Measurements from ENCODE around the gene SRPK3.
"Not testable (repeated sequence)": the region's sequence is repeated elsewhere in the genome, so short reads cannot be mapped to it uniquely, and the experiment has no call there.

The SRPK3 gene, protein sequence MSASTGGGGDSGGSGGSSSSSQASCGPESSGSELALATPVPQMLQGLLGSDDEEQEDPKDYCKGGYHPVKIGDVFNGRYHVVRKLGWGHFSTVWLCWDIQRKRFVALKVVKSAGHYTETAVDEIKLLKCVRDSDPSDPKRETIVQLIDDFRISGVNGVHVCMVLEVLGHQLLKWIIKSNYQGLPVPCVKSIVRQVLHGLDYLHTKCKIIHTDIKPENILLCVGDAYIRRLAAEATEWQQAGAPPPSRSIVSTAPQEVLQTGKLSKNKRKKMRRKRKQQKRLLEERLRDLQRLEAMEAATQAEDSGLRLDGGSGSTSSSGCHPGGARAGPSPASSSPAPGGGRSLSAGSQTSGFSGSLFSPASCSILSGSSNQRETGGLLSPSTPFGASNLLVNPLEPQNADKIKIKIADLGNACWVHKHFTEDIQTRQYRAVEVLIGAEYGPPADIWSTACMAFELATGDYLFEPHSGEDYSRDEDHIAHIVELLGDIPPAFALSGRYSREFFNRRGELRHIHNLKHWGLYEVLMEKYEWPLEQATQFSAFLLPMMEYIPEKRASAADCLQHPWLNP

DNA sequence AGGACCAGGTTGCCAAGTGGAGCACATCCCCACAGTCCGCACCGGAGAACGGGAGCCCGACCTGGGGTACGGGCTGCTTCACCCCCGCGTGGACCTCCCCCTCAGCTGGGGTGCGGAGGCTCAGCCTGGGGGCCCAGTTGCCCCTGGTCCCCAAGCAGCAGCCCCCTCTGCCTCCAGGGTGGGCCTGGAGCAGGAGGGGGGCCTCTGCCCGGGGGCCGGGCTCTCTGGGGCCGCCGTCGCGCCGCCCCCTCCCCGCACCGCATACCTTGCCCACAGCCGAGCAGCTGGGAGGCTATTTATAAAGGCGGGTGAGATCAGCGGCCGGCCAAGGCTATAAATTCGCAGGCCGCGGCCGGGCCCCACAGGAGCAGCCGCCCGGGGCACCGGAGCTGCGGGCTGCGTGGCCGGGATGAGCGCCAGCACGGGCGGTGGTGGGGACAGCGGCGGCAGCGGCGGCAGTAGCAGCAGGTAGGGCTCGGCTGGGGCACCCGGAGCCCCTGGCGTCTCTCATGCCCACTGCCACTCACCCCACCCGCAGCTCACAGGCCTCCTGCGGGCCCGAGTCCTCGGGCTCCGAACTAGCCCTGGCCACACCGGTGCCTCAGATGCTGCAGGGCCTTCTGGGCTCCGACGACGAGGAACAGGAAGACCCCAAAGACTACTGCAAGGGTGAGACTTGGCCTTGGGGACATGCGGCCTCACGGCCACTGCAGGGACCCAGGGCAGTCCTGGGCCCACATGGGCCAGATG lies at the start of gene SRPK3:
SRPK3 (plus strand) TSS at position 364 of the 750 bp plus-strand sequence; CDS start at position 410, 46 bp downstream.
- no peak for DNase-seq (ENCODE audit: low spot score)

DNA sequence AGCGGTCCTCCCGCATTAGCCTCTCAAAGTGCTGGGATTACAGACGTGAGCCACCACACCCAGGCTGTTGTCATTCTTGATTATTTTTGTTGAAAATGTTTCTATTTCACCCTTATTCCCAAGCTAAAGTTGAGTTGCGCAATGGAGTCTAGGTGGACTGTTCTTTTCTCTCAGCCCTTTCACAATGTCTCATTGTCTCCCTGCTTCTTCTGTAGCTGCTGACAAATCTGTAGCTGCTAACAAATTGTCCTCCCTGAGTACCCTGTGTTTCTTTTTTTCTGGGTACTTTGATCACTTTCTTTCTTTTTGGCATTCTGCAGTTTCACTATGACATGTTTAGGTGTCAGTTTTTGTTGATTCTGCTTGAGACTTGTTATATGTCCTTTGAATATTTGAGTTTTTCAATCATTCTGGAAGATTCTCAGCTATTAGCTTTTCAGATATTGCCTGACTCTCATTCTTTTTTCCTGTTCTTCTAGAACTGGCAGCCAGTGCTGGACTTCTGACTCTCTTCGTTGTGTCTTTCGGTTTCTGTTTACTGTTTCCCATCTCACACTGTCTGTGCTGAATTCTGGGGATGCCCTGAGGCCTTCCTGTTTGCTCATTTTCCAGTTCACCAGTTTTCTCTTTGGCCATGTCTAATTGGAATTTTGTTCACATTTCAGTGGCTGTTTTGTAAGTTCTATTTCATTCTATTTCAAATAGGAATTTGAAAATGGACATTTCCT lies 49.6 kb upstream of the SRPK3 start:
- peak; percentile 66 for DNase-seq (ENCODE audit: low spot score)

DNA sequence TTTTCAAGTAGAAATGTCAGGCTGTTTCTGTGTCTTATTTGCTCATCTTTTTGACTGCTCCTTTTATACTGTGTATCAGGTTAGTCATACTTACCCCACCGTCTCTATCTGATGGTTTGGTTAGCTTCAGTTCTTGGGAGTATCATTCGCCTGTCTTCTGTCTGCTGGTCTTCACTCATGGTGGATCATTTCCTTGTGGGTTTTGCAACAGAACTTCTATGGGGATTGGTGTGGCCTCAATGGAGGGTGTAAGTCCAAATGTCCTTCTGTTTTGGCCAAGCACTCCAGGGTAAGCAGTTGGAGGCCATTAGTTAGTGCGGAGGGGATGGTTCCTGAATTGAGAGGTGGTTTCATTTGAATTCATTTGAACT lies 49.0 kb upstream of the SRPK3 start:
- DNase-seq (ENCODE audit: low spot score) = no peak

DNA sequence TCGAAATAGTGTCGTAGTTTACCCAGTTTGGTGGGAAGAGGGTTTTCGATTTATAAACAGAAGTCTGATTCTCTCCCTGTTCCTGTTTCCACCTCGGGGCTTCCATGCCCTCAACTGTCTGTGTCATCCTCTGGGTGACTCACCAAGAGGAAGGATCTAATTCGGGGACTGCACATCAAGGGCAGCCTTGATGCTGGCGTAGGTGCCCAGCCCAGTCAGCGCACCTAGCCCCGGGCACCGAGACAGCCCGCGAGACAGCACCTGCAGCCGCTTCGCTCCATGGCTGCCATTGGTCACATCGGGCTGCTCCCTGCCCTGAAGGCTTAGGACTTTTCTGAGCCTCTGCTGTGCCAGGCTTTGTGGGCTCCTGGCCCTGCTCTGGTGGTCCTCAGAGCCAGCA lies 48.4 kb upstream of the SRPK3 start:
- no peak for DNase-seq (ENCODE audit: low spot score)

DNA sequence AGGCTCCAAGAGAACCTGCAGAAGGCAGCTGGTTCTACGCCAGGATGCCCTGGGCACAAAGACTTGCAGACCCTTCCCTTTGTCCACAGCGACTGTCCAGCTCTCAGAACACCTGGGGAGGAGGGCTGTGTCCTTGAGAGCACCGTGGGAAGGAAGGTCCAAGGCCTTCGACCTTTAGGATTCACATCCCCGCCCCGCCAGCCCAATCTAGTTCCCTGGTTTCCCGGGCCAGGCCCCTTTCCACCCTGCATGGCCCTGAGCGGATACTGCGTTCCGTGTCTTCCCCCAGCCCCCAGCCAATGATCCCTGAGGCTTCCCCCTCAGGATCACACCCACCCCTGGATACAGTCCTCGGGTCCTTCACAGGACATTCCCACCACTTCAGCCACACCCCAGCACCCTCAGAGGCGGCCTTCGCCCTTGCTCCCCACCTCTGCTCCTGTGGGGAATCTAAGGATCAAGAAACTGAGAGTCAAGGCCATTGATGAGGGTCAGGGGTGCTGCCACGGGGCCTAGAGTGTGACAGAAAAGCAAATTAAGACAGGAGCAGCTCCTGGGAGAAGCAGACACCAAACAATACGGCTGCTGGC lies 47.1 kb upstream of the SRPK3 start:
- DNase-seq (ENCODE audit: low spot score) = no peak

DNA sequence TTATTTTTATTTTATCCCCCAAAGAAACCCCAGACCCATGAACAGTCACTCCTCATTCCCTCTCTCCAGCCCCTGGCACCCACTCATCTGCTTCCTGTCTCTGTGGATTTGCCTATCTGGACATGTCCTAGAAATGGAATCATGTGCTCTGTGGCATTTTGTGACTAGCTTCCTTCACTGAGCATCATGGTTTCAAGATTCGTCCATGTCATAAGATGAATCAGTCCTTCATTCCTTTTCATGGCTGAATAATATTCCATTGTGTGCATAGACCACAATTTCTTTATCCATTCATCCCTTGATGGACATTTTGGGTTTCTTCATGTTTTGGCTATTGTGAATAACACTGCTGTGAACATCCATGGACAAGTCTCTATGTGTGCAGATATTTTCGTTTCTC lies 46.0 kb upstream of the SRPK3 start:
- no peak for DNase-seq (ENCODE audit: low spot score)

DNA sequence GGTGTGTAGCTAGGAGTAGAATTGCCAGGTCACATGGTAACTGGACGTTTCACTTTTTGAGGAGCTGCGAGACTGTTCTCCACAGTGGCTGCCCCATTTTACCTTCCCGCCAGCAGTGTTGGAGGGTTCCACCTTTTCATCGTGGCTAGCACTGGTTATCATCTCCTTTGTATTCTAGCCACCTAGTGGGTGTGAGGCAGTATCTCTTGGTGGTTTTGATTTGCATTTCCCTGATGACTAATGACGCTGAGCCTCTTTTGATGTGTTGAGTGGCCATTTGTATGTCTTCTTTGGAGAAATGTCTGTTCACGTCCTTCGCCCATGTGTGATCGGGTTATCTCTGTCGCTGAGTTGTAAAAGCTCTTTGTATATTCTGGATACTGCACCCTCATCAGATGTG lies 45.6 kb upstream of the SRPK3 start:
- no peak for DNase-seq (ENCODE audit: low spot score)

DNA sequence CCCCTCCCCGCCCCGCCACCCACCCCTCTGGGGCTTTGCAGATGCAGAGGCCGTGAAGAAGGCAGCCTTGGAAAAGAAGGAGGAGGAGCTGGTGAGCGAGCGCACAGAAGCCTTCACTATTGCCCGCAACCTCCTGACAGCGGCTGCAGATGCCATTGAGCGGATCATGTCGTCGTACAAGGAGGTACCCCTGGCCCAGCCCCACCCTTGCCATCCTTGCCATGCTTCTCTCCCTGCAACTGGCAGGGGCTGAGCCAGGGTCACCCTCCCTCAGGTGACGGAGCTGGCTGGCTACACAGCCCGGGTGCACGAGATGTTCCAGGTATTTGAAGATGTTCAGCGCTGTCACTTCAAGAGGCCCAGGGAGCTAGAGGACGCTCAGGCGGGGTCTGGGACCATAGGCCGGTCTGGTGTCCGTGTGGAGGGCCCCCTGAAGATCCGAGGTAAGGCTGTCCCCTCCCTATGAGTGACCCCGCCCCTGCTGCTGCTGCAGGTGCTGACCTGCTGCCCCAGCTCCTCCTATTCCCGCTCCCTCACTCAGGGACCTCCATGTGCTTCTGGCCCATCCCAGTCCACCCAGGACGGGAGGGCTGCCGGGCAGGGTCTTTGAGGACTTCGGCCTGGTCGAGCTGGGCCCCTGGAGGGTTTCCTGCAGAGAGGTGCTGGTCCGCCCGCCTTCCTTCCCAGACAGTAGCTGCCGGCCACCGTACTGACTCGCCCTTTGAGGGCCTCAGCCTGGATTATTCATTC lies 44.6 kb upstream of the SRPK3 start:
- DNase-seq (ENCODE audit: low spot score) = no peak

DNA sequence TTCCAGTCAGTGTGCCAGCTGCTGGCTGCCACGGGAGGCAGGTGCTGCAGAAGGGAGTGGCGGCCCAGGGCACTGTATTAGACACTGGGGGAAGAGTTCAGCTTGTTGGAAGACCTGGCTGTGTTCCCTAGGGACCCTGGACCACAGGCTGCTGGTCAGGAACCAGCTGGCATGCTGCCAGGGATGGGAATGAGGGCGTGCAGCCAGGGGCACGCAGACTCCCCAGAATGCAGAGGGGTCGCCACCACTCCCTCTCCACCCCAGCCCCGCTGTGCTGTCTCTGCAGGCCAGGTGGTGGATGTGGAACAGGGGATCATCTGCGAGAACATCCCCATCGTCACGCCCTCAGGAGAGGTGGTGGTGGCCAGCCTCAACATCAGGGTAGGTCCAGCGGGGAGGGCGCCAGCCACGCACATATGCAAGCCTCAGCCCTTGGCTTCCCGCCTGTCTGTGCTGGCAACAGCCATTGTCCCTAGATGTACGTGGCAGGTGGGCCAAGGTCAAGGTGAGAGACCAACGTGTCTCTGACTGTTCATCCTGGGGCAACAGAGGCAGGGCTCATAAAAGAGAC lies 43.9 kb upstream of the SRPK3 start:
- DNase-seq (ENCODE audit: low spot score) = no peak

DNA sequence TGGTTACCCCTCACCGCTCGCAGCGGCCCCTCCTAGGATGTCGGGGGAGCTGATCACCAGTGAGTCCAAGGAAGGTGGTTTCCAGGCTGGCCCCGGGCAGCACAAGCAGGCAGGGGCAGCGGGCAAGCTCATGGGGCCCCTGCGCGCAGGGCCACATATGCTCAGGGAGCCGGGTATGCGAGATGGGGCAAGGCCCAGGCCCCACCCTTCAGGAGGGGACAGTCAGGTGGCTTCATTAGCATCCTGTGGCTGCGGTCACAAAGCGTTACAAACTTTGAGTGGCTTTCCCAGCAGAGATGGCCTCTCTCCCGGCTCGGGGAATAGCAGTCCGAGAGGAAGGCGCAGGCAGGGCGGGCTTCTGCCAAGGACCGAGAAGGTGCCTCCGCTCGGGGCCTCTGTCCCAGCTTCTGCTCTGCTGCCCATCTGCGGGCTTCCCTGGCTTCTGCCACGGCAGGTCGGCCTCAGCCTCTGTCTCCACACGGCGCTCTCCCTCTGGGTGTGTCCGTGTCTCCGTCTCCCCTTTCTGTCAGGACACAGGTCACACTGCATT lies 42.7 kb upstream of the SRPK3 start:
- no peak for DNase-seq (ENCODE audit: low spot score)

DNA sequence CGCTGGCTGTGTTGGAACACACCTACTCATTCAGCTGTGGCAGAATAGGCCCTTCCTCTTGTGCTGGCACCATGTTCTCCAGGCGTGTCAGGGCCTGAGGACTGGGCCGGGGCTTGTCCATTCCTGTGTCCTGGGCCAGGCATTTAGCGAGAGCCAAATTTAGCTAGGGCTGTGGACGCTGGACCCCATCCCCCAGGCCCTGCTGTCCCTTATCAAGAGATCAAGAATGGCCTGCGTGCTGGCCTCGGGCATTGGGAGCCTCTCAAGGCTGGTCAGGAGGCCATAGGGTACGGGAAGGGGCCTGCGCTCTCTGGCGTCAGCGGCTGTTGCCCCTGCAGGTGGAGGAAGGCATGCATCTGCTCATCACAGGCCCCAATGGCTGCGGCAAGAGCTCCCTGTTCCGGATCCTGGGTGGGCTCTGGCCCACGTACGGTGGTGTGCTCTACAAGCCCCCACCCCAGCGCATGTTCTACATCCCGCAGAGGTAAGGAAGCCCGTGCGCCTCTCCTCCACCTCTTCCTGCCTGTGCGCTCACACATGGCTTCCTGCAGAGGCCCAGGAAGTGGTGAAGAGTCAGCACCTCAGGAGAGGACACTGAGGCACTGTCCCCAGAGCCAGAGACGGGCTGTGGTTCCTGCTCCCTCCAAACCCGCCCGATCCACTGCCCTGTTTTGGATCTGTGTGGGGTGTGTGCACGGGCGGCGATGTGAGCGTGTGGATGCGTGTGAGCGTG lies 40.9 kb upstream of the SRPK3 start:
- no peak for DNase-seq (ENCODE audit: low spot score)

DNA sequence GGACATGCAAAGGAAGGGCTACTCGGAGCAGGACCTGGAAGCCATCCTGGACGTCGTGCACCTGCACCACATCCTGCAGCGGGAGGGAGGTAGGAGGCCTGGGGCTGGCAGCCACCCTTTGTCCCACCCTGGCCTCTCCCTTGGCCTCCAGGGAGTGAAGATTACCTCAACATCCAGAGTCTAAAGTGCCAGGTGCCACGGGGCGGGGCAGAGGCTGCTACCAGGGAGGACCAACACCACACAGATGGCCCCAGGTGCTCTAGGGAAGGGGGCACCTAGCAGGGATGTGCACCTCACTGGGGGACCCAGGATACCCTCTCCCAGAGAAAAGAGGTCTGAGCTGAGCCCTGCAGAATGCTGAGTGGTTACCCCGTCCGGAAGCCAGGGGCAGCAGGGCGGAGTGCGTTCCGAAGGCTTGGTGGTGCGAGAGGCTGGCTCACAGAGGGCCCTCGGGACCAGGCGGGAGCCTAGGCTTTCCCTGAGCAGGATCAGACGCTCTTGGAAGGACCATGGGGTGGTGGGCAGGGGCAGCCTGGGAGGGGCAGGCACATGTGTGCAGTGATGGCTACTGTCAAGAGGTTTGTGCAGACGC lies 40.1 kb upstream of the SRPK3 start:
- no peak for DNase-seq (ENCODE audit: low spot score)

DNA sequence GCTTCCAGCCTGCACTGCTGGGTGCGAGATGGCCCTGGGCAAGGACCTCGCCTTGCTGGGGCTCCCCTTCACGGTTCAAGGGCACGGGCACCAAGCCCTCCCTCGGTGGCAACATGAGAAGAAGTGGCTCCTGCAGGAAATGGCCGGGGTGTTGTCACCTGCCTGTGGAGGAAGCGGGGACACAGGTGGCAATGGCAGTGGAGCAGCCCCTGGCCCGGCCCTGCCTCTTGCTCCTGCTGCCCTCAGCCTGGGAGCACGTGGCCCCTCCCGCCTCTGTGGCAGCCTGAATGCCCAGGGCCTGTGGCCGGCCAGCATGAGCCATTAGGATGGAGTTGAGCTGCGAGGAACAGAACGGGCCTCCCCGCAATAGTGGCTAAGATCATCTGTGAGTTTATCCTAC lies 39.4 kb upstream of the SRPK3 start:
- no peak for DNase-seq (ENCODE audit: low spot score)

DNA sequence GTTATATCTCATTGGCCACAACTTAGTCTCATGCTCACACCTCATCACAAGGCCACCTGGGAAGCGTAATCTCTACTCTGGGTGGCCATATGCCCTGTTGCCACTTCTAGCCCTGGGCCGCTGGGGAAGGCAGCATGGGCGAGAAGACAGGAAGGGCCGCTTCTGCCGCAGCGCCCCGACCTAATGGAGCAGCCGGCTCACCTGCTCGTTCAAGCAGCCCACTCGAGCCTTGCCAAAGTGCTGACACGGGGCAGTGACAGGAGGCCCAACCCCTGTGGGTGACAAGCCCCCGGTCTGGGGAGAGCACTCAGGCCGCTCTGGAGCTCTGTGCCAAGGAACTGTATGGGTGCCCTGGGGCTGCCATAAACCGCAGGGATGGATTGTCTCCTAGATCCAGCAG lies 38.7 kb upstream of the SRPK3 start:
- not testable (repeated sequence) for DNase-seq (ENCODE audit: low spot score)

DNA sequence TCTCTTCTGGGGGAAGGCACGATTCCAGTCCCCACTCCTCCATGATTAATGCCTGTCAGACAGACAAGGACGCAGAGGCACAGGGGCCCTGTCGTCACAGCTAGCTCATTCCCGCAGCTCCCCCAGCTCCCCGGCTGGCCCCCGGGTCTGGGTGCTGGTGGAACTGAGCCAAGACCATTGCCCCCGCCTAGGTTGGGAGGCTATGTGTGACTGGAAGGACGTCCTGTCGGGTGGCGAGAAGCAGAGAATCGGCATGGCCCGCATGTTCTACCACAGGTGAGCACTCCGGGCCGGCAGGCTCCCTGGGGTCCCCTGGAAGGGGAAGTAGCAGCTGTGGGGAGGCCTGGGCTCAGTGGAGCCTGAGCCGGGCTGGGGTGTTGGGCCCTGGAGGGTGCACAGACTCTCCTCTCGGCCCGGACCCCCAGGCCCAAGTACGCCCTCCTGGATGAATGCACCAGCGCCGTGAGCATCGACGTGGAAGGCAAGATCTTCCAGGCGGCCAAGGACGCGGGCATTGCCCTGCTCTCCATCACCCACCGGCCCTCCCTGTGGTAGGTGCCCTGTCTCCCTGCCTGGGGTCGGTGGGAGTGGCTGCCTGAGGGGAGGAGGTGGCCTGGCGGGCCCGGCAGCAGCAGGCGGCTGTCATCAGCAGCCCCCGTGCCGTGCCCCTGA lies 37.9 kb upstream of the SRPK3 start:
- not testable (repeated sequence) for DNase-seq (ENCODE audit: low spot score)

DNA sequence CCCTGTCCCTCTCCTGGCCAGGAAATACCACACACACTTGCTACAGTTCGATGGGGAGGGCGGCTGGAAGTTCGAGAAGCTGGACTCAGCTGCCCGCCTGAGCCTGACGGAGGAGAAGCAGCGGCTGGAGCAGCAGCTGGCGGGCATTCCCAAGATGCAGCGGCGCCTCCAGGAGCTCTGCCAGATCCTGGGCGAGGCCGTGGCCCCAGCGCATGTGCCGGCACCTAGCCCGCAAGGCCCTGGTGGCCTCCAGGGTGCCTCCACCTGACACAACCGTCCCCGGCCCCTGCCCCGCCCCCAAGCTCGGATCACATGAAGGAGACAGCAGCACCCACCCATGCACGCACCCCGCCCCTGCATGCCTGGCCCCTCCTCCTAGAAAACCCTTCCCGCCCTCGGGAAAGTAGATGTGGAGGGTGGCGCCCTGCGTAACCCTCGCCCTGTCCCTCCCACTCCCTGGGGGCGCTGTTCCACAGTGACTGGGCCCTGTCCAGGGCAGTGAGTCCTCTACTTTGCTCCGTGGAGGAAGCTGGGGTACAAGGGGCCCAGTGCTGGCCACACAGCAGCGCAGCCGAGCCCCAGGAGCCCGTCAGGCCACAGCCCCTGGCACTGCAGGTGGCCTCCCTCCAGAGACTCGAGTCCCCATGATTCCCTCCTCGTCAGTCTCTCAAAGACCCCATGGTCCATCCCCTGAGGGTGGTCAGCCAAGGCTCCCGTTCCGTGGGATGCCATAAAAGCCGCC lies 37.2 kb upstream of the SRPK3 start:
- DNase-seq (ENCODE audit: low spot score) = not testable (repeated sequence)

DNA sequence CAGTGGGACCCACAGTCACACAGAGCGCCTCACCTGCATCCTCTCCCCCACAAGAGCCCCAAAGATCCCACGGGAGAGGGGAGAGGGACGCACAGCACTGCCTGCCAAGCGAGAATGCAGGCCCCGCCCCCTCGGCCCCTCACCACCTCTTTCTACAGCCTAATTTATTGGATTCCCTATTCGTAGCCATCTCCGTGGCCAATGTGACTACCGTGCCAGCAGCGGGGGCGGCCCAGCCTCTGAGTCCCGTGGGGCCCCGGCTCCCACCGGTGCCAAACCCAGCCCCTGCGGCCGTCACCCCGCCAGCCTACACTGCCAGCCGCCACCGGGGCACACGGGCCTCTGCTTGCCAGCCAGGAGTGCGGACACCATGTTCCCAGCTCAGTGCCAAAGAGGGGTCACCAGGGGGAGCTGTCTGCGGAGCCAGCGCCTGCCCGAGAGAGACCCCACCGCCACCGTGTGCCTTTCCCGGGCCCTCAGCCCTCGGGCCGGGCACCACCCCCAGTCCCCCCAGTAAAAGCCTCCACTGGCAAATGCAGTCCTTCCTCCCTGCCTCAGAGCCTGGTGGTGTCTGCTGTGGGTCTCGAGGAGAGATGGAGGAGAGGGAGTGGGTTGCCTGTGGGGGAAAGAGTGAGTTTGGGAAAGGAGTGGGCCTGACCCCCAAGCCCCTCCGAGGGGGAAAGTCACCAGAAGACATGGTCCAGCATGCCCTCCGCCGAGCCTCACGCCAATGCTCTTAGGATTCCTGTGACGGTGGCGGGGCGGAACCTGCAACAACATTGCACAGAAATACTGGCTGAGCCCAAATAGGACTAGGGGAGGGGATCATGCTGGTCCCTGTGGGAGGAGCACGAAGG lies 36.4 kb upstream of the SRPK3 start:
- no peak for DNase-seq (ENCODE audit: low spot score)

All from HuH-7 (cell line).